PC-3 (cell line): ENCODE data around the gene PAPPA.

Experiments
- CTCF ChIP-seq: fragments of 300-600 bp; sonication (generic); conservative IDR thresholded peaks from 2 replicates; pipeline ENCODE4 v1.5.1; 2017; ENCODE audit warnings: antibody characterized with exemption, low read depth, mild to moderate bottlenecking, low read length
- EZH2 ChIP-seq: fragments of 300-600 bp; sonication (generic); IDR thresholded peaks from one replicate; pipeline ENCODE4 v1.6.1; 2017; ENCODE audit warnings: antibody characterized with exemption, mild to moderate bottlenecking, low read length; ENCODE audit not compliant: unreplicated experiment
- EZH2phosphoT487 ChIP-seq: fragments of 300-600 bp; sonication (generic); IDR thresholded peaks from 2 replicates; pipeline ENCODE4 v1.6.1; 2018; ENCODE audit warnings: mild to moderate bottlenecking, antibody characterized with exemption, low read length, borderline replicate concordance

GRCh38 chr9:116276196-116276493, 122.6 kb downstream of the PAPPA start:
- TF ChIP-seq CTCF, result no peak
- no peak for TF ChIP-seq EZH2
- TF ChIP-seq EZH2phosphoT487, result no peak
